Gastrocnemius medialis (tissue), 4 donors: ENCODE measurements around the gene SMOC2.

ENCODE experiments used
- POLR2A ChIP-seq, 2 donors: fragments of 450-650 bp; IDR thresholded peaks; one replicate each; pipeline ENCODE4 v1.6.1; 2017; ENCODE audit warnings: antibody characterized with exemption in 2 of 2, mild to moderate bottlenecking in 2 of 2, moderate library complexity in 2 of 2
- TF ChIP-seq, protein P1 (sequence below), 5 experiments: fragments of 450-650 bp in 3 of 5; fragments of 200-600 bp in 2 of 5; sonication (generic) in 2 of 5; IDR thresholded peaks in 4 of 5; conservative IDR thresholded peaks in 1 of 5; 1 replicate in 4 of 5; 2 replicates in 1 of 5; pipeline ENCODE4 v1.5.1; 2016 to 2019; ENCODE audit warnings: antibody characterized with exemption in 5 of 5, mild to moderate bottlenecking in 3 of 5, moderate library complexity in 3 of 5

DNA sequence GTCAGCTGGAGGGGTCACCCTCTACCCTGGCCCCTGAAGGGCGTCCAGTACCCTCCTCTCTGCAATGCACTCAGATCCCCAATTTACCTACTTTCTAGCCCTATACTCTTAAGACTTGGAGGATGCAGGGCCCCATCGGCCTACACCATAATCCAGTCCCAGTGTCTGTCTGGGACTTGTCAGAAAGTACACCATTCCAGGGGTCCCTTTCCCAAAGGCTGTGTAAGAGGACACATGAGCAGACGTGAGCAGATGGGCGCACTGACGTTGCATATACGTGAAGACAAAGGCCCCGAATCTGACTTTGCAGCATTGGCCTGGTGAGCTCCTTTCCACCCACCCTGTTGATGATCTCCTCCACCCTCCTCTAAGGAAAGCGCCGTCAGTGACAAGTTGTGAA lies 20.9 kb upstream of the SMOC2 start:
- TF ChIP-seq, protein P1, sequence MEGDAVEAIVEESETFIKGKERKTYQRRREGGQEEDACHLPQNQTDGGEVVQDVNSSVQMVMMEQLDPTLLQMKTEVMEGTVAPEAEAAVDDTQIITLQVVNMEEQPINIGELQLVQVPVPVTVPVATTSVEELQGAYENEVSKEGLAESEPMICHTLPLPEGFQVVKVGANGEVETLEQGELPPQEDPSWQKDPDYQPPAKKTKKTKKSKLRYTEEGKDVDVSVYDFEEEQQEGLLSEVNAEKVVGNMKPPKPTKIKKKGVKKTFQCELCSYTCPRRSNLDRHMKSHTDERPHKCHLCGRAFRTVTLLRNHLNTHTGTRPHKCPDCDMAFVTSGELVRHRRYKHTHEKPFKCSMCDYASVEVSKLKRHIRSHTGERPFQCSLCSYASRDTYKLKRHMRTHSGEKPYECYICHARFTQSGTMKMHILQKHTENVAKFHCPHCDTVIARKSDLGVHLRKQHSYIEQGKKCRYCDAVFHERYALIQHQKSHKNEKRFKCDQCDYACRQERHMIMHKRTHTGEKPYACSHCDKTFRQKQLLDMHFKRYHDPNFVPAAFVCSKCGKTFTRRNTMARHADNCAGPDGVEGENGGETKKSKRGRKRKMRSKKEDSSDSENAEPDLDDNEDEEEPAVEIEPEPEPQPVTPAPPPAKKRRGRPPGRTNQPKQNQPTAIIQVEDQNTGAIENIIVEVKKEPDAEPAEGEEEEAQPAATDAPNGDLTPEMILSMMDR (IDR thresholded peaks at IDR 0.05 in 4 of 5, conservative IDR thresholded peaks at IDR 0.05 in 1 of 5): no peak
- TF ChIP-seq POLR2A (IDR thresholded peaks at IDR 0.05): no peak
